CD4-positive, alpha-beta T cell treated with Interleukin-15 for 1 hour (primary cell): ENCODE measurements around the gene CLSTN2.

Experiments used
- DNase-seq: peaks from one replicate; pipeline ENCODE4 v3.0.0-alpha.2; 2020

Gene CLSTN2

DNA sequence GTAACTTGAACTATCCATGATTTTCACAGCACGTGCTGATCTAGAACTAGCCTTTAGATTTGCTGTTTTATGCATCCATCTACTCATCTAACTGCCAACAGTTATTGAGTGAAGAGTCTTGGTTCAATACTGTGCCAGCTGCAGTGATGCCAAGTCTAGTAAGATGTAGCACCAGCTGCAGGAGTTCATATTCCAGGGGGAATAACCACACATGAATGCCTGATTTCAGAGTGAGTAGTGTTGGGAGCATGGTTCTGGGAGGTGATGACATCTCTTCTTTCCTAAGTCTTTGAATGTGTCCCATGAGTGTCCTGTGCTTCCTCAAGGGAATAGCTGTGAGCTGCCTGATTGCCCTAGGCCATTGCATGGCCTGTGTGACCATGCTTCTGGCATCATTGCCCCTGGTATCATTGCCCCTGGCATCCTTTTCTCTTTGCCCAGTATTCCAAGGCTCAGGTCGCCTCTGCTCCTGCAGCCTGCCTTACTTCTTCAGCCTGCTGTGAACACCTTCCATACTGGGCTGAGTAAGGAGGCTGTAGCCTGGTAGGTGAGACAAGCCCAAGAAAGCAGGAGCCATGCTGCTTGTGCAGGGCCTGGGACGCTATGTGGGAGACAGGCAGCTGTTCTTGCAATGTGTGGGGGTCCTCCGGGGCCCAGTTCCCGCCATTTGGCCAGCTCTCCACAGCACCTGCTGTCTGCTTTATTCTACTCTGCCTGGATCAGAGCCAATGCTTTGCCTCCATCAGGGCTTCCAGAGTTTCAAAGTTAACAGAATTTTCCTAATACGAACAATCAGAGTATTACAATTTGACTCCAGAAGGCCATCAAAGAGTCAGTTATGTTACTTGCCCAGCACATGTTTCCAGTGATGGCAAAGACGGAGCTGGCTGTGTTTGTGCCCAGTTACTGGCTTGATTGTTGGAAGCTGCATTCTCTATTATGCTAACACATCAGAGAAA is 73.2 kb downstream of the CLSTN2 start:
- no peak for DNase-seq

GRCh38 chr3:140010391-140010790 is 75.4 kb downstream of the CLSTN2 start:
- no peak for DNase-seq

GRCh38 chr3:140011086-140011485 is 76.1 kb downstream of the CLSTN2 start:
- no peak for DNase-seq

DNA sequence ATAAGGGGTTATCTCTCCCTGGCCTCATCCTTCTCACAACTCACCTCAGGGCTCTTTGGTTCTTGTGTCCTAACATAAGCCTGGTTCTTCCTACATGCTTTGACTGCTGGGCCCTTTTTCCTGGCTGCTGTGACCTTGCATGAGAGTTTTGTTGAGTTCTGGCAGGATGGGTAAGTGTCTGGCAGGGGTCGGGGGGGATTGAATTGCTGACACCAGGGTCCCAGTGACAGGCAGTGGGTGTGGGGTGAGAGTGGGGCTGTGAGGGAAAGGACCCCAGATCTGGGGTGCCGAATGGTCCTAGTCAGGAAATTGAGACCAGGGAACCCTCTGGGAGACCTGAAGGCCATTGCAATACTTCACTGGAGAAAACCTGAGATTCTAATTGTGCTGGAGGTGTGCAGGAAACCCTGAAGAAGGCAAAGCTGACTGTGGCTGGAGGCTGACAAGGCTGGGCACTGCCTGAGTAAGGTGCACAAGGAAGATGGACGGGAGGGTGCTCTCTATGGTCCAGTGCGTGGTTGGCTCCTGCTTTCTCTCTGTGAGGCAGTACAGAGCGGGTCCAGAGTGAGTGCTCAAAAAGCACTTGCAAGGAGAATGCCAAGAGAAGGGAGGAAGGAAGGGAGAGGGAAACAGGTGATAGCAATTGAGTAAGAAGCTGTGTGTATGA is 76.8 kb downstream of the CLSTN2 start:
- no peak for DNase-seq

GRCh38 chr3:140013220-140013619 is 78.2 kb downstream of the CLSTN2 start:
- DNase-seq = no peak

- DNase-seq = no peak
Observed at GRCh38 chr3:140014831-140015495, 80.0 kb downstream of the CLSTN2 start.

GRCh38 chr3:140015741-140016140 is 80.8 kb downstream of the CLSTN2 start:
- no peak for DNase-seq

- DNase-seq = no peak
Observed at GRCh38 chr3:140018556-140018955, 83.6 kb downstream of the CLSTN2 start.

DNA sequence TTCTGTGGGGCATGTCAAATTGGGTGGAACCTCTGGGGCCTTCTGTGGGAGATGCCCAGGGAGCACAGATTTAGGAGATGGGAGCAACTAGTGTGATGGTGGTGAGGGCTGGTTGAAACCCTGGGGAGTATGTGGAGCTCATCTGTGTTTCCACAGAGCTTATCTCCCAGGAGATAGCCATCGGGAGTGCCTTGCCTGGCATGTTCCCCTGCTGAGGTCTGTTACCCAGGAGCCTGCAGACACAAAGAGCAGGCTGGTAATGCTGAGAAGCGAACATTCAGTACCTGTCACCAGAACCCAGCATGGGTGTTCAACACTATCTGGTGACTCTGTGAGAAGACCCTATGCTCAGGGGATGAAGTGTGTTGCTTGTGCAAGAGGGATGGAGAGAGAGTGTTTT is 85.0 kb downstream of the CLSTN2 start:
- no peak for DNase-seq

DNA sequence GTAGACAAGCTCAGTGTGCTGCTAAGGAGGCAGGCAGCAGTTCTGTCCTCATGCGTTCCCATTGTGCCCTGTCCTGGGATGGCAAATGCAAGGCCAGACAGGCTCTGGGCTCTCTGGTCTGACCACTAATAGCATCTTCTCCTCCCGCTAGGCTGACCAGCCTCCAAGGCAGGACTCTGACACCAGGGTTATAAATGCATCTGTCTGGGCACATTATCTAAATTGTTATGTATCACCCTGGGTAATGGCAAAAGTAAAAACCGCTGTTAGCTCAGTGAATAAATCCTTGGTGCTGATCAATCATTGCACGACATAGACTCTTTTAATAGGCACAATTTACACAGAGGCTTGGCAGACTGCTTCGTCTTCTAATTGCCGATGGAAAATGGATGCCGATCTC is 85.6 kb downstream of the CLSTN2 start:
- DNase-seq = no peak

DNA sequence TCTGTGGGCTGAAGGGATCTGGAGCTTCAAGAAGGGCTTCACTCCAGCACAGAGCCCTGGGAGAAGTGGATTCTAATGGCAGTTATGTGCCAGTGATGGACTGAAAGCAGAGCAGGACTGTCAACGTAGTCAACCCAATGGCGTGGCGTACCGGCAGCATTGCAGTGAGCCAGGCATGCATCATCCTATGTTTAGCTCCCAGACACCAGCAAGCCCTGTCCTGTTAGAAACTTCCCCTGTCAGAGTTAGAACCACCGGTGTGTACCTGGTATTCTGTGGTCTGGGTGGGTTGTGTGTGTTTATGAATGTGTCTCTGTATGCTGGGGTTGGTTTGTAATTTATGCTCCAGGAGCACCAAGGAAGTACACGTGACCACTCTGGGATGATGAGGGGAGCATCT is 86.3 kb downstream of the CLSTN2 start:
- DNase-seq = no peak

GRCh38 chr3:140022066-140022770 is 87.2 kb downstream of the CLSTN2 start:
- no peak for DNase-seq

DNA sequence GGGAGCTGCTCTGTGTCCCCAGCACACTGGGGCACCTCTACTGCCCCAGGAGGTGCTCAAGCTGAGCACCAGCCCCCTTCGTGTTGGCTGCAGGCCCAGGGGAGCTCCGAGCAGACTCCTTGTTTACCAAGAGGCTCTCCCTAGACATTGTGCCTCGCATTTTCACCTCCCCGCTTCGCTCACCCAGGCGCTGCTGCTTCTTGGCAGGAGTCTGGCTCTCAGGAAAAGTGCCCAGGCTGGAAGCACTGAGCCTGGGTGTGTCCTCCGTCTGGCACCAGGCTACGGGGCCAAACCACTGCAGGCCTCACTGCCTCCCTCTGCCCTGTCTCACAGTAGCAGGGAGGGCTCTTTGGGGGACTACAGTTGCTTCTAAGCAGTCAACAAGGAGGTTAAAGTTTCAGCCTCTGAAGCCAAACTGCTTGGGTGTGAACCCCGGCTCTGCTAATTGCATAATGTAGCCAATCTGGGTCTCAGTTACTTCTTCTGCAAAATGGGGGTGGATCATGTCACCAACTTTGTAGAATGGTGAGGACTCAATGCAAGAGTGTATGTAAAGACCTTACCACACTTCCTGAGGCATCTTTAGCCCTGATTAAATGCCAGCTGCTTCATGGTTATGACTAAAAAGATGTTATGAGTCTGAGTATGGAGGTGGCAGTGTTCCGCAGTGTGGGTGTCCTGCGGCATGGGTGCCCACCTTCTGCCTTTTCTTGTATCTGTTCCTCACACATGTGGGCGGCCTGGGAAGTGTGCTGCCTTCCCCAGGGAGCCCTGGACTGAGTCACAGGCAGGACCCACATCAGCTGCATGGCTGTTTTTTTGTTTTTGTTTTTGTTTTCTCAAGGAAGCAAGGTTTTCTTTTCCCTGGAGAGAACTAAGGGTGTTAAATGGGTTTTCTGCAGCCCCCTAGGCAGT is 88.9 kb downstream of the CLSTN2 start:
- no peak for DNase-seq

- no peak for DNase-seq
Observed at GRCh38 chr3:140031170-140031569, 96.2 kb downstream of the CLSTN2 start.

DNA sequence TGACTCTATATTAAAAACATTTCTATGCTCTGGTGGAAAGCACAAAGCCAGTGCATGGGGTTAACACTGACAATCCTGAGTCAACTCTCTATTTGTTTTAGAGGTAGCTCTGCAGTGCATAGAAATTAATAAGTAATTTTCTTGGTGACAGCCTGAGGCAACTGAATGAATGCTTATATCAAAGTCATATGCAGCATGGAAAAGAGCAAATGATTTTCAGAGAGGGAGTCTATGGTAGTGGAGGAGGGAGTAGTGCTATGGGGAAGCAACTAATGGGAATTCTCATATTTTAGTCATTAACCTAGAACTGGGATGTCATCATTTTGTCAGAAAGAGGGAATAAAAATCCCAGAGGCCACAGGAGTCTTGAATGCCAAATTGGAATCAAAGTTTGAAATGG is 99.1 kb downstream of the CLSTN2 start:
- DNase-seq = no peak

GRCh38 chr3:140035871-140036270 is 100.9 kb downstream of the CLSTN2 start:
- no peak for DNase-seq

DNA sequence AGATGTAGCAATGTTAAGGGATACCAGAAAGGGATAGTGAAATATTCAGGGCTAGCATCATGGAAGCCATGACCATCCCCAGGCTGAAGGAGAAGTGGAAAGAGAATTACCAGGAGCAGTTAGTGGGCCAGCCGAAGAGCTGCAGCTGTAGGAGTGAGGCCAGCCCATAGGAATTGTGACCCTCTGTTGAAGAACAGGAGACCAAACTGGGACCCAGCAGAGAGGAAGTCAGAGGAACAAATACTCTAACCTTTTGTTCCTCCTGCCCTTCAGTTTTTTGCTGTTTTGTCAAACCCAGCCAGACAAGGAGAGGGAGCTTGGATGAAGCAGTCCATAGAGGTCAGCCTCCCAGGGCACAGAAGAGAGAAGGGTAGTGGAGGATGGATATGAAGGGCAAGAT is 115.4 kb downstream of the CLSTN2 start:
- DNase-seq = no peak

GRCh38 chr3:140051019-140051957 is 116.3 kb downstream of the CLSTN2 start:
- DNase-seq = no peak

DNA sequence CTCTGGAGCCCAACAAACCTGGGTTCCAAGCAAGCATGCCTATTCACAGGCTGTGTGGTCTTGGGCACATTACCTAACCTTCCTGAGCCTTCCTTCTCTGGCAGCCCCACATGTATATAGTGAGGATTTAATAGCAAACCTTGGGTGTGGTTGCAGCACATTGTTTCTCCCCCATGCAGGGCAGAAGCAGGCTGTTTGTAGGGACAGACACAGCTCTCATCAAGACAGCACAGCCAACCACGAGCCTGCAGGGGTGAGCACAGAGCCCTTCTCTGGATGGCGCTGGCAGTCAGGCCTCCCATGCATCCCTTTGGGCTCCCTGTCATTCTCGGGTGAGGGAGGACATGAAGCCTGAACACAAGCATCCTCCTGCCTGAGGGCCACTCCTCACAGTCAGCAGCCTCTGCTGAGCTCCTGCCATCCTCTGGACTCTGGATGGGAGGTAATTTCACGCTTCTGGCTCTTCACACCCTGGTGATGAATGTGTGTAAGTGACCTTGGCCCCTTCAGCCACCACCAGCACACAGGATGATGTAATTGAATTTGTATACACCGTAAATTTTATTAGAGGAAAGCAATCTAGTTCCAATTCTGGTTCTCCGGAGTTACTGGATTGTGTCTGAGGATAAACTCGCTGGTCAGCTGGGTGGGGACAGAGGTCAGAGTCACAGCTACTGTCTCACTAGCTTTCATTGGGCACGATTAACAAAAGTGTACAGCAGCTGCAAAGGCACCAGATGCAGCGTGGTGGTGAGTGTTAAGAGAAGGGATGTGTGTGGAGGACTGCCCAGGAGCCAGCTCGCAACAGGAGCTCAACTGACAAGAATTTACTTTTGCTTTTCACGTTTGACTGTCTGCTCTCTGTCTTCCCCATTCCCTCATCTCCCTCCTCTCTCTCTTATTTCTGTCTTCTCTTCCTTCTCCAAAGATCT is 118.1 kb downstream of the CLSTN2 start:
- no peak for DNase-seq

- DNase-seq = no peak
Observed at GRCh38 chr3:140053794-140054193, 118.8 kb downstream of the CLSTN2 start.
